ENCODE measurements around the gene ZDHHC14. TPM values are rescaled to one million over a fixed set of nuclear protein-coding genes. Genes with fewer than 3 reads are reported as not detected.

ZDHHC14 gene
- total RNA-seq, 1 experiment from 2014 or later: 4.9 TPM

GRCh38 chr6:157571269-157571668 lies 190.3 kb downstream of the ZDHHC14 start:
- ChIA-PET POLR2A (ENCODE audit: unreplicated experiment) (no interaction called here), CTCF (no interaction called here)
- no peak overlapping the region for H3K27ac ChIP-seq (ENCODE audit: low read length)
- TF ChIP-seq, protein P1, sequence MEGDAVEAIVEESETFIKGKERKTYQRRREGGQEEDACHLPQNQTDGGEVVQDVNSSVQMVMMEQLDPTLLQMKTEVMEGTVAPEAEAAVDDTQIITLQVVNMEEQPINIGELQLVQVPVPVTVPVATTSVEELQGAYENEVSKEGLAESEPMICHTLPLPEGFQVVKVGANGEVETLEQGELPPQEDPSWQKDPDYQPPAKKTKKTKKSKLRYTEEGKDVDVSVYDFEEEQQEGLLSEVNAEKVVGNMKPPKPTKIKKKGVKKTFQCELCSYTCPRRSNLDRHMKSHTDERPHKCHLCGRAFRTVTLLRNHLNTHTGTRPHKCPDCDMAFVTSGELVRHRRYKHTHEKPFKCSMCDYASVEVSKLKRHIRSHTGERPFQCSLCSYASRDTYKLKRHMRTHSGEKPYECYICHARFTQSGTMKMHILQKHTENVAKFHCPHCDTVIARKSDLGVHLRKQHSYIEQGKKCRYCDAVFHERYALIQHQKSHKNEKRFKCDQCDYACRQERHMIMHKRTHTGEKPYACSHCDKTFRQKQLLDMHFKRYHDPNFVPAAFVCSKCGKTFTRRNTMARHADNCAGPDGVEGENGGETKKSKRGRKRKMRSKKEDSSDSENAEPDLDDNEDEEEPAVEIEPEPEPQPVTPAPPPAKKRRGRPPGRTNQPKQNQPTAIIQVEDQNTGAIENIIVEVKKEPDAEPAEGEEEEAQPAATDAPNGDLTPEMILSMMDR (conservative IDR thresholded peaks at IDR 0.05; ENCODE audit: low read depth, low read length): no peak
- no peak for TF ChIP-seq EZH2phosphoT487 (IDR thresholded peaks at IDR 0.05; ENCODE audit: borderline replicate concordance, low read length)
- TF ChIP-seq EZH2 (IDR thresholded peaks at IDR 0.05; ENCODE audit: low read length, unreplicated experiment): no peak
- DNase-seq: no peak
- intact Hi-C loops (cut with micrococcal nuclease): no loop called here
- H4K20me1 ChIP-seq (ENCODE audit: low read length): no peaks in the 10 kb centered on the region
- no peak overlapping the region for H3K4me2 ChIP-seq (ENCODE audit: low read length)
- H3K9ac ChIP-seq (ENCODE audit: low read length): no peak overlapping the region
- no TSS peak for BruUV-seq (replicated peaks)
- H3F3A ChIP-seq (ENCODE audit: low read length, unreplicated experiment): no peaks in the 10 kb centered on the region
- ATAC-seq: no peak
- no peaks in the 10 kb centered on the region for H3K9me2 ChIP-seq (replicated peaks; ENCODE audit: low read length)
- H3K79me2 ChIP-seq (ENCODE audit: low read length): no peaks in the 10 kb centered on the region
- H3K4me3 ChIP-seq (ENCODE audit: low read length): no peak overlapping the region
- H3K27me3 ChIP-seq (ENCODE audit: low read length): no peaks in the 10 kb centered on the region
- H3K36me3 ChIP-seq (ENCODE audit: low read depth, low read length): no peaks in the 10 kb centered on the region
- no peaks in the 10 kb centered on the region for H3K9me3 ChIP-seq (ENCODE audit: low read length)
- H3K4me1 ChIP-seq (ENCODE audit: insufficient read depth, low read length): no peaks in the 10 kb centered on the region
- H2AFZ ChIP-seq (ENCODE audit: low read length): no peak overlapping the region

DNA sequence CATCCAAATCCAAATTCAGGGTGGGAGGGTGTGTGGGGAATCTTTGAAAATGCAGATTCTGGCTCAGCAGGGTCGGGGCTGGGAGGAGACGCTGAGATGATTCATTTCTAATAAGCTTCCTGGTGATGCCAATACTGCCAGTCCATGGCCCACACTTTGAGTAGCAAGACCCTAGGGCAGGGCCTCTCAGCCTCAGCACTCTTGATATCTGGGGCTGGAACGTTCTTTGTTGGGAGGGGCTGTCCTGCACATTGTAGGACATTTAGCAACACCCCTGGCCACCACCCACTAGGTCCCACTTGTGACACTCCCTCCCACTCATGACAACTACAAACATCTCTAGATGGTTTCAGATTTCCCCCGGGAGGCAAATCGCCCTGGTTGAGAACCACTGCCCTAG lies 191.0 kb downstream of the ZDHHC14 start:
- Histone ChIP-seq H3K9ac (ENCODE audit: low read length) (no peak overlapping the region), H3K4me3 (ENCODE audit: low read length) (no peak overlapping the region), H3K27me3 (ENCODE audit: low read length) (no peaks in the 10 kb centered on the region), H3K9me3 (ENCODE audit: low read length) (no peaks in the 10 kb centered on the region), H3F3A (ENCODE audit: low read length, unreplicated experiment) (no peaks in the 10 kb centered on the region), H3K36me3 (ENCODE audit: low read depth, low read length) (no peaks in the 10 kb centered on the region), H2AFZ (ENCODE audit: low read length) (no peak overlapping the region), H4K20me1 (ENCODE audit: low read length) (no peaks in the 10 kb centered on the region), H3K4me1 (ENCODE audit: insufficient read depth, low read length) (no peaks in the 10 kb centered on the region), H3K79me2 (ENCODE audit: low read length) (no peaks in the 10 kb centered on the region), H3K4me2 (ENCODE audit: low read length) (no peak overlapping the region), H3K9me2 (replicated peaks; ENCODE audit: low read length) (no peaks in the 10 kb centered on the region), H3K27ac (ENCODE audit: low read length) (no peak overlapping the region)
- ATAC-seq (no peak), DNase-seq (no peak)
- POLR2A ChIA-PET (ENCODE audit: unreplicated experiment): no interaction called here
- CTCF ChIA-PET: no interaction called here
- TF ChIP-seq EZH2 (IDR thresholded peaks at IDR 0.05; ENCODE audit: low read length, unreplicated experiment) (no peak), EZH2phosphoT487 (IDR thresholded peaks at IDR 0.05; ENCODE audit: borderline replicate concordance, low read length) (no peak)
- TF ChIP-seq, protein P1 (conservative IDR thresholded peaks at IDR 0.05; ENCODE audit: low read depth, low read length): no peak
- intact Hi-C loops (cut with micrococcal nuclease): no loop called here
- no TSS peak for BruUV-seq (replicated peaks)

GRCh38 chr6:157574851-157575424 lies 193.9 kb downstream of the ZDHHC14 start:
- H3K4me3 ChIP-seq (ENCODE audit: low read length): no peak overlapping the region
- ChIA-PET CTCF (no interaction called here), POLR2A (ENCODE audit: unreplicated experiment) (no interaction called here)
- peaks cover 6% of the 10 kb centered on the region for H3K4me1 ChIP-seq (ENCODE audit: insufficient read depth, low read length)
- no peaks in the 10 kb centered on the region for H3K79me2 ChIP-seq (ENCODE audit: low read length)
- ATAC-seq (no peak), DNase-seq (no peak)
- no TSS peak for BruUV-seq (replicated peaks)
- H3K9ac ChIP-seq (ENCODE audit: low read length): no peak overlapping the region
- H4K20me1 ChIP-seq (ENCODE audit: low read length): no peaks in the 10 kb centered on the region
- no peaks in the 10 kb centered on the region for H3K27me3 ChIP-seq (ENCODE audit: low read length)
- TF ChIP-seq EZH2 (IDR thresholded peaks at IDR 0.05; ENCODE audit: low read length, unreplicated experiment): no peak
- TF ChIP-seq EZH2phosphoT487 (IDR thresholded peaks at IDR 0.05; ENCODE audit: borderline replicate concordance, low read length): no peak
- TF ChIP-seq, protein P1 (conservative IDR thresholded peaks at IDR 0.05; ENCODE audit: low read depth, low read length): no peak
- H3K27ac ChIP-seq (ENCODE audit: low read length): no peak overlapping the region
- no peak overlapping the region for H2AFZ ChIP-seq (ENCODE audit: low read length)
- intact Hi-C loops (cut with micrococcal nuclease): no loop called here
- H3F3A ChIP-seq (ENCODE audit: low read length, unreplicated experiment): no peaks in the 10 kb centered on the region
- H3K4me2 ChIP-seq (ENCODE audit: low read length): no peak overlapping the region
- no peaks in the 10 kb centered on the region for H3K9me2 ChIP-seq (replicated peaks; ENCODE audit: low read length)
- no peaks in the 10 kb centered on the region for H3K9me3 ChIP-seq (ENCODE audit: low read length)
- H3K36me3 ChIP-seq (ENCODE audit: low read depth, low read length): no peaks in the 10 kb centered on the region

Measured in PC-3 (cell line).